Activated naive CD4-positive, alpha-beta T cell treated with Interleukin-2 at 50 U/mL for 16 hours (primary cell): Measurements from ENCODE around the gene MVP.
A peak's percentile ranks its signal among the peaks of the same experiment; 100 is the strongest.

Source experiments
- DNase-seq: peaks from one replicate; pipeline ENCODE4 v3.0.0-alpha.2; 2020

The MVP gene

GRCh38 chr16:29804455-29805231 is 15.6 kb upstream of the MVP start:
- DNase-seq = no peak

- DNase-seq = peak; percentile 98
These were observed 14.8 kb upstream of the MVP start for GRCh38 chr16:29805232-29806098.

DNA sequence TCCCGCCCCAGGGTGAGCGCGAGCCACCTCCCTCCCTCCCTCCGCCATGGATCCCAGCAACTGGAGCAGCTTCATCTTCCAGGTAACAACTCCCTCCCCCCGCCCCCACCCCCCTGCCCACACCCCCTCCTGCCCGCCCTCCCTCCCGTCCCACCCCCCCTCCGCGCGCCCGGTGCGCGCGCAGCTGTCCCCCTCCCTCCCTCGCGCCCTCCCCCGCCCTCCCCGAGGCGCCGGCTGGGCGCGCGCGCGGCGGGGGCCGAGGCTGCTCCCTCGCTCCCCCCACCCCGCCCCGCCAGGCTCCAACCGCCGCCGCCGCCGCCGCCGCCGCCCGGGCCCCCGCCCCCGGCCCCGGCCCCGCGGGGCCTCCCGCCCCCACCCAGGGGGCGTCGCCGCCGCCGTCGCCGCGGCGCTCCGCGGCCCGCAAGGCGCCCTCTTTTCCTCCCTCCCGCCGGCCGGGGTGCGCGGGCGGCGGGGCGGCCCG is 14.1 kb upstream of the MVP start, which contains the start of gene MAZ:
Gene MAZ (plus strand): TSS at position 431 of the 481 bp plus-strand sequence. CDS start 173 bp downstream, outside the sequence.
- DNase-seq = peak; percentile 72

DNA sequence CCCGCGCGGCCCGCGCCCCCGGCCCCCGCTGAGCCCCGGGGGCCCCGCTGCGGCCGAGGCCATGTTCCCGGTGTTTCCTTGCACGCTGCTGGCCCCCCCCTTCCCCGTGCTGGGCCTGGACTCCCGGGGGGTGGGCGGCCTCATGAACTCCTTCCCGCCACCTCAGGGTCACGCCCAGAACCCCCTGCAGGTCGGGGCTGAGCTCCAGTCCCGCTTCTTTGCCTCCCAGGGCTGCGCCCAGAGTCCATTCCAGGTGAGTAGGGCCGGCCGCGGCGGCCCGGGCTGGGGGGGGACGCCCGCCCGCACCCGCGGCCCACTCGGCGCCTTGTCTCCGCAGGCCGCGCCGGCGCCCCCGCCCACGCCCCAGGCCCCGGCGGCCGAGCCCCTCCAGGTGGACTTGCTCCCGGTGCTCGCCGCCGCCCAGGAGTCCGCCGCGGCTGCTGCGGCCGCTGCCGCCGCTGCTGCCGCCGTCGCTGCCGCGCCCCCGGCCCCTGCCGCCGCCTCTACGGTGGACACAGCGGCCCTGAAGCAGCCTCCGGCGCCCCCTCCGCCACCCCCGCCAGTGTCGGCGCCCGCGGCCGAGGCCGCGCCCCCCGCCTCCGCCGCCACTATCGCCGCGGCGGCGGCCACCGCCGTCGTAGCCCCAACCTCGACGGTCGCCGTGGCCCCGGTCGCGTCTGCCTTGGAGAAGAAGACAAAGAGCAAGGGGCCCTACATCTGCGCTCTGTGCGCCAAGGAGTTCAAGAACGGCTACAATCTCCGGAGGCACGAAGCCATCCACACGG is 13.4 kb upstream of the MVP start:
- DNase-seq = peak; percentile 63

DNA sequence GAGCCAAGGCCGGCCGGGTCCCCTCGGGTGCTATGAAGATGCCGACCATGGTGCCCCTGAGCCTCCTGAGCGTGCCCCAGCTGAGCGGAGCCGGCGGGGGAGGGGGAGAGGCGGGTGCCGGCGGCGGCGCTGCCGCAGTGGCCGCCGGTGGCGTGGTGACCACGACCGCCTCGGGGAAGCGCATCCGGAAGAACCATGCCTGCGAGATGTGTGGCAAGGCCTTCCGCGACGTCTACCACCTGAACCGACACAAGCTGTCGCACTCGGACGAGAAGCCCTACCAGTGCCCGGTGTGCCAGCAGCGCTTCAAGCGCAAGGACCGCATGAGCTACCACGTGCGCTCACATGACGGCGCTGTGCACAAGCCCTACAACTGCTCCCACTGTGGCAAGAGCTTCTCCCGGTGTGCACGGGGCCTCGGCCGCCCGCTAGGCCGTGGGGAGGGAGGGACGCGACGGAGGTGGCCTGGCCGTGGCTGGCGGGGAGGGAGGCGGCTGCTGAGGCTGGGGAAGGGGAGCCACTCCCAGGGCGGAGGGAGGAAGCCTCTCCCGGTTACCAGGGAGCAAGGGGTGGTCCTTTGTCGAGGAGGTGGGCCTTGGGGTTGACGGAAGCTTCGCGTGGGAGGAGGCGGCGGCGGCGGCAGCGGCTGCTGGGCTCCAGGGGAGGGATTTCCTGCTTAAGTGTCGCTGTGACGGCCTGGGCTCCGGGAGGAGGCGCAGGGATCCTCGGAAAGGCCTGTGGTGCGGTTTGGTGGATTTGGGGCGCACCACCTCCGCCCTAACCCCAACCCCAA is 12.6 kb upstream of the MVP start:
- DNase-seq = peak; percentile 85

- DNase-seq = peak; percentile 44
These were observed 11.9 kb upstream of the MVP start for GRCh38 chr16:29808219-29808900.

- DNase-seq = no peak
These were observed 11.1 kb upstream of the MVP start for GRCh38 chr16:29809031-29809747.

GRCh38 chr16:29809850-29810698 is 10.2 kb upstream of the MVP start:
- DNase-seq = peak; percentile 47

DNA sequence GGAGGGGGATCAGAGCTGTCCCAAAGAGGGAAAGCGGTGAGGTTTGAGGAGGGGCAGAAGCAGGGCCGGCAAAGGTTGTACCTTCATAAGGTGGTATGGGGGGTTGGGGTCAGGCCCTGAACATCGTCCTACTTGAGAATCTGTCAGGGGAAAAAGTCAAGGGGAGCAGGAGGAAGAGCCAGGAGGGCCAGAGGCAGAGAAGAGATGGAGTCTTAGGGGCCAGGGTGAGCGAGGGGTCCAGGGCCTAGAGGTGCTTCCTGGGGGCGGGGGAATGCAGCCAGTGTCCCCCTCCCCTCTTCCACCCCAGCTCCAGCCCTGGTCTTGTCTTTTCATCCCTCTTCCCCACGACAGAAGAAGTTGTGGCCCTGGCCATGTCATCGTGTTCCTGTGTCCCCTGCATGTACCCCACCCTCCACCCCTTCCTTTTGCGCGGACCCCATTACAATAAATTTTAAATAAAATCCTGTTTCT is 9.5 kb upstream of the MVP start:
- DNase-seq = no peak

DNA sequence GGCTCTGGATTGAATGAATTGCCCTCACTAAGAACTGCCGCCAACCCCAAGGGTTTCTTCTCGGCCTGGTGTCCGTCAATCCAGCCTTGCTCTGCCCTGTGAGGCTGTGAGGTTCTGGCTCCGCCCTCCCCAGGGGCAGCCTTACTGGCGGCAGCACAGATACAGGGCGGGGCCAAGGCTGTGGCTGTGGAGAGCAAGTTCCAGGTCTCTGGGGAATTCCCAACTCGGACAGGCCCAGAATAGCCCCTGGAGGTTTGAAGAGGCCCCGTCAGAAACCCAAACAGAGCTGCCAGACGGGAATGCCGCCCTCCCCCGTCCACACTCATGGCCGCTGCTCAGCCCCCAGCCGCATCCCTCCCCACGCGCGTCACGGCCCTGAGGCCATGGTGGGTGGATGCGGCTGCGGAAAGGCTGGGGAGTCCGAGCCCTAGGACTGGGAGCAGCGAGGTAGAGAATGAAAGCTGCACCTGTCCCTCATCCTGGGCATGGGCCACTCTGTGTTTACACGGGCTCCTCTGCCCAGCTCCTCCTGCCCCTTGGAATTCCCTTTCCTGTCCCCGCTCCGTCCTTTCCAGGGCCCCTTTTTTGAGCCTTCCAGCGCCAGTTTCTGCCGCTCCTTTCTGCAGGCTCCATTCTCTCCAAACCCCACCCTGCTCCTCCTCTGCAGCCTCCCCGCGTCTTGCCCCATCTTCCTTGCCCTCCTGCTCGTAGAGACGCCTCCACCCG is 8.9 kb upstream of the MVP start:
- peak; percentile 74 for DNase-seq

GRCh38 chr16:29811896-29812665 is 8.2 kb upstream of the MVP start, which contains the start of gene PRRT2:
TSS of gene PRRT2 (plus strand) at chr16:29812193. CDS start at chr16:29813055, 862 bp downstream.
- peak; percentile 55 for DNase-seq

GRCh38 chr16:29812754-29813643 is 7.3 kb upstream of the MVP start:
- no peak for DNase-seq

GRCh38 chr16:29813644-29814562 is 6.4 kb upstream of the MVP start:
- no peak for DNase-seq

GRCh38 chr16:29814592-29814991 is 5.7 kb upstream of the MVP start:
- no peak for DNase-seq

- peak; percentile 67 for DNase-seq
These were observed 5.1 kb upstream of the MVP start for GRCh38 chr16:29815032-29815721.
